Measurements from ENCODE around the gene SCYL1. TPM values are rescaled to one million over a fixed set of nuclear protein-coding genes. Genes with fewer than 3 reads are reported as not detected.

SCYL1 gene
- total and polyA plus RNA-seq, 2 experiments from 2014 or later = 83.9 to 167 TPM

DNA sequence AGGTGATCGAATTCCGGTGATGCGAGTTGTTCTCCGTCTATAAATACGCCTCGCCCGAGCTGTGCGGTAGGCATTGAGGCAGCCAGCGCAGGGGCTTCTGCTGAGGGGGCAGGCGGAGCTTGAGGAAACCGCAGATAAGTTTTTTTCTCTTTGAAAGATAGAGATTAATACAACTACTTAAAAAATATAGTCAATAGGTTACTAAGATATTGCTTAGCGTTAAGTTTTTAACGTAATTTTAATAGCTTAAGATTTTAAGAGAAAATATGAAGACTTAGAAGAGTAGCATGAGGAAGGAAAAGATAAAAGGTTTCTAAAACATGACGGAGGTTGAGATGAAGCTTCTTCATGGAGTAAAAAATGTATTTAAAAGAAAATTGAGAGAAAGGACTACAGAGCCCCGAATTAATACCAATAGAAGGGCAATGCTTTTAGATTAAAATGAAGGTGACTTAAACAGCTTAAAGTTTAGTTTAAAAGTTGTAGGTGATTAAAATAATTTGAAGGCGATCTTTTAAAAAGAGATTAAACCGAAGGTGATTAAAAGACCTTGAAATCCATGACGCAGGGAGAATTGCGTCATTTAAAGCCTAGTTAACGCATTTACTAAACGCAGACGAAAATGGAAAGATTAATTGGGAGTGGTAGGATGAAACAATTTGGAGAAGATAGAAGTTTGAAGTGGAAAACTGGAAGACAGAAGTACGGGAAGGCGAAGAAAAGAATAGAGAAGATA, 25.7 kb upstream of the SCYL1 start, which contains the start of gene MALAT1:
Gene MALAT1, plus strand, starts transcription at position 69 of the 736 bp plus-strand sequence.
- Histone ChIP-seq H3K9me2 (replicated peaks; ENCODE audit: insufficient read depth) (no peaks in the 10 kb centered on the region), H4K20me1 (ENCODE audit: insufficient read depth, poor library complexity, severe bottlenecking) (peaks cover 51% of the 10 kb centered on the region), H3K4me1 (ENCODE audit: insufficient read depth) (peaks cover 28% of the 10 kb centered on the region), H3K36me3 (replicated peaks; ENCODE audit: insufficient read depth, low read depth) (peaks cover 21% of the 10 kb centered on the region), H2AFZ (no peak within 1 kb of the TSS), H3K4me2 (peak within 1 kb of the TSS; percentile 92), H3K9me3 (ENCODE audit: low read depth) (no peaks in the 10 kb centered on the region), H3K27ac (peak within 1 kb of the TSS; percentile 99), H3K79me2 (peaks cover 91% of the 10 kb centered on the region), H3K4me3 (peak within 1 kb of the TSS; percentile 74), H3K27me3 (no peaks in the 10 kb centered on the region)
- 1% methylated on average over 24 of the region's 24 CpGs for WGBS (ENCODE audit: low lambda C conversion rate, missing lambda C conversion rate)
- TF ChIP-seq, protein P1, sequence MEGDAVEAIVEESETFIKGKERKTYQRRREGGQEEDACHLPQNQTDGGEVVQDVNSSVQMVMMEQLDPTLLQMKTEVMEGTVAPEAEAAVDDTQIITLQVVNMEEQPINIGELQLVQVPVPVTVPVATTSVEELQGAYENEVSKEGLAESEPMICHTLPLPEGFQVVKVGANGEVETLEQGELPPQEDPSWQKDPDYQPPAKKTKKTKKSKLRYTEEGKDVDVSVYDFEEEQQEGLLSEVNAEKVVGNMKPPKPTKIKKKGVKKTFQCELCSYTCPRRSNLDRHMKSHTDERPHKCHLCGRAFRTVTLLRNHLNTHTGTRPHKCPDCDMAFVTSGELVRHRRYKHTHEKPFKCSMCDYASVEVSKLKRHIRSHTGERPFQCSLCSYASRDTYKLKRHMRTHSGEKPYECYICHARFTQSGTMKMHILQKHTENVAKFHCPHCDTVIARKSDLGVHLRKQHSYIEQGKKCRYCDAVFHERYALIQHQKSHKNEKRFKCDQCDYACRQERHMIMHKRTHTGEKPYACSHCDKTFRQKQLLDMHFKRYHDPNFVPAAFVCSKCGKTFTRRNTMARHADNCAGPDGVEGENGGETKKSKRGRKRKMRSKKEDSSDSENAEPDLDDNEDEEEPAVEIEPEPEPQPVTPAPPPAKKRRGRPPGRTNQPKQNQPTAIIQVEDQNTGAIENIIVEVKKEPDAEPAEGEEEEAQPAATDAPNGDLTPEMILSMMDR (IDR thresholded peaks at IDR 0.05; ENCODE audit: poor library complexity) = no peak
- no peak for TF ChIP-seq EZH2 (IDR thresholded peaks at IDR 0.05; ENCODE audit: borderline replicate concordance)
- TF ChIP-seq EZH2phosphoT487 (IDR thresholded peaks at IDR 0.05; ENCODE audit: low read depth, severe bottlenecking, unreplicated experiment) = peak; percentile 90
- DNase-seq (ENCODE audit: low spot score) = peak; percentile 95

DNA sequence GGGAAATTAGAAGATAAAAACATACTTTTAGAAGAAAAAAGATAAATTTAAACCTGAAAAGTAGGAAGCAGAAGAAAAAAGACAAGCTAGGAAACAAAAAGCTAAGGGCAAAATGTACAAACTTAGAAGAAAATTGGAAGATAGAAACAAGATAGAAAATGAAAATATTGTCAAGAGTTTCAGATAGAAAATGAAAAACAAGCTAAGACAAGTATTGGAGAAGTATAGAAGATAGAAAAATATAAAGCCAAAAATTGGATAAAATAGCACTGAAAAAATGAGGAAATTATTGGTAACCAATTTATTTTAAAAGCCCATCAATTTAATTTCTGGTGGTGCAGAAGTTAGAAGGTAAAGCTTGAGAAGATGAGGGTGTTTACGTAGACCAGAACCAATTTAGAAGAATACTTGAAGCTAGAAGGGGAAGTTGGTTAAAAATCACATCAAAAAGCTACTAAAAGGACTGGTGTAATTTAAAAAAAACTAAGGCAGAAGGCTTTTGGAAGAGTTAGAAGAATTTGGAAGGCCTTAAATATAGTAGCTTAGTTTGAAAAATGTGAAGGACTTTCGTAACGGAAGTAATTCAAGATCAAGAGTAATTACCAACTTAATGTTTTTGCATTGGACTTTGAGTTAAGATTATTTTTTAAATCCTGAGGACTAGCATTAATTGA, 25.0 kb upstream of the SCYL1 start:
- Histone ChIP-seq H3K9me3 (ENCODE audit: low read depth) (no peaks in the 10 kb centered on the region), H3K79me2 (peaks cover 91% of the 10 kb centered on the region), H3K4me2 (peak overlapping the region; percentile 87), H3K27ac (peak overlapping the region; percentile 99), H2AFZ (no peak overlapping the region), H3K4me1 (ENCODE audit: insufficient read depth) (peaks cover 21% of the 10 kb centered on the region), H3K9me2 (replicated peaks; ENCODE audit: insufficient read depth) (no peaks in the 10 kb centered on the region), H4K20me1 (ENCODE audit: insufficient read depth, poor library complexity, severe bottlenecking) (peaks cover 58% of the 10 kb centered on the region), H3K27me3 (no peaks in the 10 kb centered on the region), H3K4me3 (peak overlapping the region; percentile 74), H3K36me3 (replicated peaks; ENCODE audit: insufficient read depth, low read depth) (peaks cover 27% of the 10 kb centered on the region)
- DNase-seq (ENCODE audit: low spot score) = no peak
- TF ChIP-seq, protein P1 (IDR thresholded peaks at IDR 0.05; ENCODE audit: poor library complexity) = no peak
- peak; percentile 82 for TF ChIP-seq EZH2phosphoT487 (IDR thresholded peaks at IDR 0.05; ENCODE audit: low read depth, severe bottlenecking, unreplicated experiment)
- 2% methylated on average over 3 of the region's 3 CpGs for WGBS (ENCODE audit: low lambda C conversion rate, missing lambda C conversion rate)

DNA sequence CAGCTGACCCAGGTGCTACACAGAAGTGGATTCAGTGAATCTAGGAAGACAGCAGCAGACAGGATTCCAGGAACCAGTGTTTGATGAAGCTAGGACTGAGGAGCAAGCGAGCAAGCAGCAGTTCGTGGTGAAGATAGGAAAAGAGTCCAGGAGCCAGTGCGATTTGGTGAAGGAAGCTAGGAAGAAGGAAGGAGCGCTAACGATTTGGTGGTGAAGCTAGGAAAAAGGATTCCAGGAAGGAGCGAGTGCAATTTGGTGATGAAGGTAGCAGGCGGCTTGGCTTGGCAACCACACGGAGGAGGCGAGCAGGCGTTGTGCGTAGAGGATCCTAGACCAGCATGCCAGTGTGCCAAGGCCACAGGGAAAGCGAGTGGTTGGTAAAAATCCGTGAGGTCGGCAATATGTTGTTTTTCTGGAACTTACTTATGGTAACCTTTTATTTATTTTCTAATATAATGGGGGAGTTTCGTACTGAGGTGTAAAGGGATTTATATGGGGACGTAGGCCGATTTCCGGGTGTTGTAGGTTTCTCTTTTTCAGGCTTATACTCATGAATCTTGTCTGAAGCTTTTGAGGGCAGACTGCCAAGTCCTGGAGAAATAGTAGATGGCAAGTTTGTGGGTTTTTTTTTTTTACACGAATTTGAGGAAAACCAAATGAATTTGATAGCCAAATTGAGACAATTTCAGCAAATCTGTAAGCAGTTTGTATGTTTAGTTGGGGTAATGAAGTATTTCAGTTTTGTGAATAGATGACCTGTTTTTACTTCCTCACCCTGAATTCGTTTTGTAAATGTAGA, 24.3 kb upstream of the SCYL1 start:
- peak; percentile 49 for DNase-seq (ENCODE audit: low spot score)
- WGBS (ENCODE audit: low lambda C conversion rate, missing lambda C conversion rate) = under 1% methylated on average over 20 of the region's 20 CpGs
- H3K4me3 ChIP-seq = peak overlapping the region; percentile 74
- H3K79me2 ChIP-seq = peaks cover 91% of the 10 kb centered on the region
- H3K36me3 ChIP-seq (replicated peaks; ENCODE audit: insufficient read depth, low read depth) = peaks cover 30% of the 10 kb centered on the region
- no peaks in the 10 kb centered on the region for H3K9me2 ChIP-seq (replicated peaks; ENCODE audit: insufficient read depth)
- peaks cover 15% of the 10 kb centered on the region for H3K4me1 ChIP-seq (ENCODE audit: insufficient read depth)
- no peaks in the 10 kb centered on the region for H3K9me3 ChIP-seq (ENCODE audit: low read depth)
- TF ChIP-seq EZH2 (IDR thresholded peaks at IDR 0.05; ENCODE audit: borderline replicate concordance) (no peak), EZH2phosphoT487 (IDR thresholded peaks at IDR 0.05; ENCODE audit: low read depth, severe bottlenecking, unreplicated experiment) (peak; percentile 26)
- TF ChIP-seq, protein P1 (IDR thresholded peaks at IDR 0.05; ENCODE audit: poor library complexity) = peak; percentile 2
- H3K4me2 ChIP-seq = peak overlapping the region; percentile 87
- H2AFZ ChIP-seq = no peak overlapping the region
- H3K27ac ChIP-seq = peak overlapping the region; percentile 99
- H3K27me3 ChIP-seq = no peaks in the 10 kb centered on the region
- peaks cover 66% of the 10 kb centered on the region for H4K20me1 ChIP-seq (ENCODE audit: insufficient read depth, poor library complexity, severe bottlenecking)

Data from hepatocyte (in vitro differentiated cells).